ENCODE data around the gene CTXN1. TPM values are rescaled to one million over a fixed set of nuclear protein-coding genes. Genes with fewer than 3 reads are reported as not detected.

Gene CTXN1
- total RNA-seq, 4 donors from 2014 or later, result 1.4 to 3.0 (median 2.0) TPM

DNA sequence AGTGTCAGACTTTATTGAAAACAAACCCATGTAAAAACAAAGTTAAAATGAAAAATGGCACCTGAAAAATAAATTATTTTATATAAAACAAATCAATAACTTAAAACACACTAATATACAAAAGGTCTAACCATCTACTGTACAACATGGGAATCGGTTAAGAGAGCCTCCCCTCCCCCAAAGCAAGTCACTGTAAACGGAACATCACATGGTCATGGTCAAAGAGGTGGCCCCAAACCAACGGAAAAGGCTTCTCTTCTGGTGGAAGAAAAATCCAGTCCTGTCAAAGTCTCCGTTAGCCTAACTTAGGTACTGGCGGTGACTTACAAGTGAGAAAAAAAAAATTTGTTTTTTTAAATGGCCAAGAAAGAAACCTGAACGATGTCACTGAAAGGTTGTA, 33.3 kb upstream of the CTXN1 start:
- intact Hi-C loops (cut with DNase I), result no loop called here
- WGBS, 2 donors, result 69 to 72% methylated on average over 6 of the region's 6 CpGs

DNA sequence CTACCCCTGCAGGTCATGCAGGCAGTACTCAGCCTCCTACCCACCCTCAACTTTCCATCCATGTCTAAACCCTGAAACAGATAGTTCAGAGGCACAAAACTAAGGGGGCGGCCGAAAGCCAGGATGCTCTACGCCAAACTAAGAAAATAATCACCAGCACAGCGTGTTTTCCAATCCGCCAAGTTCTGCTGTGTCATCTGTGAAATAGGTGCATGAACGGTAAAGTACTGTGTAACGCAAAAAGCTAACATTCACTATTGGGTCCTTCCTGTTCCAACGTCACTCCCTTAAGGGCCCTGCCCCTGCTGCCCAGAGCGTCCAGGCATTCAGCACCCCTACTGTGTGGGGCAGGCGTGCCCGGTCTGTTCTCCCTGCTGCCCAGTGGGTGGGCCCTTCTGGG, 29.8 kb upstream of the CTXN1 start:
- 82 to 89% methylated on average over 10 to 11 of the region's 11 CpGs for WGBS, 2 donors
- H3K36me3 ChIP-seq, result no peaks in the 10 kb centered on the region
- no peak for TF ChIP-seq POLR2A (IDR thresholded peaks at IDR 0.05)
- TF ChIP-seq, protein P1, sequence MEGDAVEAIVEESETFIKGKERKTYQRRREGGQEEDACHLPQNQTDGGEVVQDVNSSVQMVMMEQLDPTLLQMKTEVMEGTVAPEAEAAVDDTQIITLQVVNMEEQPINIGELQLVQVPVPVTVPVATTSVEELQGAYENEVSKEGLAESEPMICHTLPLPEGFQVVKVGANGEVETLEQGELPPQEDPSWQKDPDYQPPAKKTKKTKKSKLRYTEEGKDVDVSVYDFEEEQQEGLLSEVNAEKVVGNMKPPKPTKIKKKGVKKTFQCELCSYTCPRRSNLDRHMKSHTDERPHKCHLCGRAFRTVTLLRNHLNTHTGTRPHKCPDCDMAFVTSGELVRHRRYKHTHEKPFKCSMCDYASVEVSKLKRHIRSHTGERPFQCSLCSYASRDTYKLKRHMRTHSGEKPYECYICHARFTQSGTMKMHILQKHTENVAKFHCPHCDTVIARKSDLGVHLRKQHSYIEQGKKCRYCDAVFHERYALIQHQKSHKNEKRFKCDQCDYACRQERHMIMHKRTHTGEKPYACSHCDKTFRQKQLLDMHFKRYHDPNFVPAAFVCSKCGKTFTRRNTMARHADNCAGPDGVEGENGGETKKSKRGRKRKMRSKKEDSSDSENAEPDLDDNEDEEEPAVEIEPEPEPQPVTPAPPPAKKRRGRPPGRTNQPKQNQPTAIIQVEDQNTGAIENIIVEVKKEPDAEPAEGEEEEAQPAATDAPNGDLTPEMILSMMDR (IDR thresholded peaks at IDR 0.05), result no peak
- no peak overlapping the region for H3K4me3 ChIP-seq (replicated peaks in 1 of 3)
- H3K9me3 ChIP-seq, result no peaks in the 10 kb centered on the region
- no peak overlapping the region for H3K27ac ChIP-seq
- intact Hi-C loops (cut with DNase I), result no loop called here
- H3K4me1 ChIP-seq, result no peaks in the 10 kb centered on the region
- no peaks in the 10 kb centered on the region for H3K27me3 ChIP-seq
- no peak for DNase-seq

More for the DNA sequence above, 33.3 kb upstream of the CTXN1 start:
- Histone ChIP-seq H3K27ac (no peak overlapping the region), H3K36me3 (peaks cover 25 to 26% of the 10 kb centered on the region in 2 donors), H3K9me3 (no peaks in the 10 kb centered on the region), H3K27me3 (no peaks in the 10 kb centered on the region), H3K4me3 (replicated peaks in 1 of 3) (no peak overlapping the region), H3K4me1 (no peaks in the 10 kb centered on the region)
- DNase-seq, result no peak
- TF ChIP-seq, protein P1 (IDR thresholded peaks at IDR 0.05), result no peak
- no peak for TF ChIP-seq POLR2A (IDR thresholded peaks at IDR 0.05)

DNA sequence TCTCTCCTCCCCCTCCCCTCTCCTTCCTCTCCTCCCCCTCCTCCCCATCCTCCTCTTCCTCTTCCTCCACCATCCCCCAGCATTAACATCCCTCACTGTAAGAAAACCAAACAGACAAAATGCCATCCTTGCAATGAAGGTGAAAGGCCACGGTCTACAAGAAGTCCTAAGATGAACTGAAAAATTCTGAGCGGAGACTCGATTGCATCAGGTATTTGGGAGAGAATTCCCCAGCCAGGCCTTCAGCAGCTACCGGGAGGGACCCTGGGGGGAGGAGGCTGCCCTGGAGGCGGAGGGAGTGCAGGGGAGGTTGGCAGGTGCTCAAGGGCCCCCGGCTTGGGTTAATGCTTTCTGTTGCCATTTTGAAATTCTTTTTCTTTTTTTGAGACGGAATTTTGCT, 27.6 kb upstream of the CTXN1 start:
- H3K27ac ChIP-seq, result no peak overlapping the region
- H3K27me3 ChIP-seq, result no peaks in the 10 kb centered on the region
- no peak for DNase-seq
- no peak overlapping the region for H3K4me3 ChIP-seq (replicated peaks in 1 of 3)
- no peak for TF ChIP-seq POLR2A (IDR thresholded peaks at IDR 0.05)
- no peaks in the 10 kb centered on the region for H3K4me1 ChIP-seq
- H3K36me3 ChIP-seq, result no peaks in the 10 kb centered on the region
- intact Hi-C loops (cut with DNase I), result no loop called here
- H3K9me3 ChIP-seq, result no peaks in the 10 kb centered on the region
- 74% methylated on average over 7 of the region's 7 CpGs for WGBS, 2 donors

DNA sequence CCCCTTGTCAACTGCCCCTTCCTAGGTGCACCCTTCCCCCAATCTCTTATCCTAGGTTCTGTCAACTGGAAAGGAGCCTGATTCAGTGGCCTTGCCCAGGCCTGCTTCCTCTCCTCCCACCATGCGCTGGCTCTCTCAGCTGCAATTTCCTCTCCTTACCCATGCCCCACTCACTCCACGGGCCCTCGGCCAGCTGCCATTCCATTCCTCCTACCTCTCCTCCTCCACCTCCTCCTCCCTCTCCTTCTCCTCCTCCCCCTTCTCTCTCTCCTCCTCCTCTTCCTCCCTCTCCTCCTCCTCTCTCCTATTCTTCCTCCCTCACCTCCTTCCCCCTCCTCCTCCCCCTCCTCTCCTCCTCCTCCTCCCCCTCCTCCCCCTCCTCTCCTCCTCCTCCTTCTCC, 27.1 kb upstream of the CTXN1 start:
- intact Hi-C loops (cut with DNase I), result no loop called here
- no peak overlapping the region for H3K4me3 ChIP-seq (replicated peaks in 1 of 3)
- H3K27ac ChIP-seq, result no peak overlapping the region
- peak; percentile 31 to 39 for DNase-seq
- TF ChIP-seq POLR2A (IDR thresholded peaks at IDR 0.05), result no peak
- TF ChIP-seq, protein P1 (IDR thresholded peaks at IDR 0.05), result no peak
- no peaks in the 10 kb centered on the region for H3K36me3 ChIP-seq
- no peaks in the 10 kb centered on the region for H3K4me1 ChIP-seq
- WGBS, 2 donors, result 24 to 31% methylated on average over 3 of the region's 3 CpGs
- no peaks in the 10 kb centered on the region for H3K9me3 ChIP-seq
- no peaks in the 10 kb centered on the region for H3K27me3 ChIP-seq

DNA sequence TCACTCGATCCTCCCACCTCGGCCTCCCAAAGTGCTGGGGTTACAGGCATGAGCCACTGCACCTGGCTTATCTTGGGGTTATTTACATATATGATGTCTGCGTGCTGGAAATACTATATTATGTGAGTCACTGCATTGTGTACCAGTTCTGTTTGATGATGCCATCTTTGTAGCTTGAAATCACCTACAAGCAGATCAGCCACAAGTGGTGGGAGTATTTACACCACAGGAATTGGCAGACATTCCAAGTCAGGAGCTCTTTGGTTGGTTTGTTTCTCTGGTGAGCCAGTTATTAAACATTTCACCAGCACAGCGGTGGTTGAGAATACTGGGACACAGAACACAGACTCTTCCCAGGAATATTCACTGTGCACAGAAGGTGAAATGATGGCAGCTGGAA, 22.0 kb upstream of the CTXN1 start:
- H3K27me3 ChIP-seq, result no peaks in the 10 kb centered on the region
- 92 to 95% methylated on average over 4 of the region's 4 CpGs for WGBS, 2 donors
- H3K9me3 ChIP-seq, result no peaks in the 10 kb centered on the region
- no peak overlapping the region for H3K4me3 ChIP-seq (replicated peaks in 1 of 3)
- H3K4me1 ChIP-seq, result no peaks in the 10 kb centered on the region
- intact Hi-C loops (cut with DNase I), result loop anchor here (5.0 kb wide), 2 partner anchors 54 to 304 kb away; no protein-coding TSS in a partner anchor
- no peak overlapping the region for H3K27ac ChIP-seq
- DNase-seq, result no peak
- no peak for TF ChIP-seq POLR2A (IDR thresholded peaks at IDR 0.05)
- TF ChIP-seq, protein P1 (IDR thresholded peaks at IDR 0.05), result no peak
- H3K36me3 ChIP-seq, result no peaks in the 10 kb centered on the region

All from thyroid gland (tissue), 4 donors.